LHCN-M2 (cell line): ENCODE results near the gene DGKE. TPM values are rescaled to one million over a fixed set of nuclear protein-coding genes. Genes with fewer than 3 reads are reported as not detected.

ENCODE experiments used
- DNase-seq: peaks from one replicate; pipeline ENCODE4 v3.0.0-alpha.2; 2012; ENCODE audit warnings: low read depth
- polyA plus RNA-seq: library from polyadenylated mRNA; unstranded; fragments of >200 nt; gene quantifications from one replicate; pipeline ENCODE4 v1.2.1, GENCODE V29; 2012; ENCODE audit warnings: missing spikeins
- total RNA-seq: library from RNA; depleted of rRNA; stranded (reverse); fragments of >200 nt; gene quantifications from 2 replicates; pipeline ENCODE4 v1.2.3, GENCODE V29; 2014; rRNA removed

DGKE gene
- total RNA-seq: 2.6 and 3.2 TPM in 2 replicates
- polyA plus RNA-seq: 1.00 TPM

GRCh38 chr17:56833809-56834379 lies at the start of gene DGKE, which contains the start of gene C17orf67:
Gene DGKE (plus strand): TSS chr17:56834151. CDS start chr17:56834796, 645 bp downstream.
Gene C17orf67 (minus strand): TSS chr17:56833920. CDS start chr17:56815810, 18,110 bp downstream.
- peak; percentile 92 for DNase-seq

- peak; percentile 45 for DNase-seq
These were observed 48.5 kb upstream of the DGKE start for GRCh38 chr17:56785405-56785804.

GRCh38 chr17:56785997-56786680 lies 47.8 kb upstream of the DGKE start:
- no peak for DNase-seq

GRCh38 chr17:56786989-56787482 lies 46.9 kb upstream of the DGKE start:
- peak; percentile 96 for DNase-seq

- no peak for DNase-seq
These were observed 41.7 kb upstream of the DGKE start for GRCh38 chr17:56792267-56792666.

GRCh38 chr17:56793531-56793930 lies 40.4 kb upstream of the DGKE start:
- DNase-seq: no peak

- no peak for DNase-seq
These were observed 40.0 kb upstream of the DGKE start for GRCh38 chr17:56793957-56794356.

- no peak for DNase-seq
These were observed 38.6 kb upstream of the DGKE start for GRCh38 chr17:56795221-56795865.

- DNase-seq: no peak
These were observed 37.4 kb upstream of the DGKE start for GRCh38 chr17:56796536-56796935.

- no peak for DNase-seq
These were observed 35.0 kb upstream of the DGKE start for GRCh38 chr17:56798916-56799315.

GRCh38 chr17:56801459-56802178 lies 32.3 kb upstream of the DGKE start:
- DNase-seq: no peak

- no peak for DNase-seq
These were observed 30.9 kb upstream of the DGKE start for GRCh38 chr17:56803071-56803470.

- DNase-seq: no peak
These were observed 29.5 kb upstream of the DGKE start for GRCh38 chr17:56804454-56804853.

- DNase-seq: peak; percentile 45
These were observed 27.0 kb upstream of the DGKE start for GRCh38 chr17:56806949-56807348.

GRCh38 chr17:56807723-56808122 lies 26.2 kb upstream of the DGKE start:
- no peak for DNase-seq

- no peak for DNase-seq
These were observed 25.4 kb upstream of the DGKE start for GRCh38 chr17:56808503-56808902.

- no peak for DNase-seq
These were observed 24.7 kb upstream of the DGKE start for GRCh38 chr17:56809106-56809819.

GRCh38 chr17:56809820-56810179 lies 24.2 kb upstream of the DGKE start:
- DNase-seq: no peak

GRCh38 chr17:56810343-56810742 lies 23.6 kb upstream of the DGKE start:
- peak; percentile 29 for DNase-seq

GRCh38 chr17:56810891-56811775 lies 22.8 kb upstream of the DGKE start:
- DNase-seq: no peak
